ENCODE results near the gene EVPL.

GRCh38 chr17:75994802-75995370 is 32.2 kb downstream of the EVPL start:
- no peak for TF ChIP-seq YY1 (tag by site-specific recombination; IDR thresholded peaks at IDR 0.05)
- no peak for TF ChIP-seq CTCF (tag by site-specific recombination; IDR thresholded peaks at IDR 0.05)
- no peak for TF ChIP-seq ZBTB26 (tag by site-specific recombination; optimal IDR thresholded peaks at IDR 0.05)

Data from HEK293 (cell line).